HCT116 (cell line): ENCODE results near the gene RHOBTB1.

Experiments
- CEBPB ChIP-seq: IDR thresholded peaks from 2 replicates; pipeline ENCODE4 v1.6.1; 2012; ENCODE audit warnings: low read depth
- CTCF ChIP-seq, 3 experiments: fragments of 200-600 bp in 1 of 3; sonication (generic) in 1 of 3; IDR thresholded peaks in 2 of 3; conservative IDR thresholded peaks in 1 of 3; 2 replicates each; pipeline ENCODE4 v1.5.1; 2012 to 2017; ENCODE audit warnings: low read depth in 2 of 3, low read length in 2 of 3, antibody characterized with exemption in 1 of 3, borderline replicate concordance in 1 of 3, control low read depth in 1 of 3, mild to moderate bottlenecking in 1 of 3, mixed read lengths in 1 of 3, mixed run types in 1 of 3, moderate library complexity in 1 of 3; ENCODE audit not compliant: insufficient read depth in 1 of 3
- EGR1 ChIP-seq: IDR thresholded peaks from 2 replicates; pipeline ENCODE4 v1.6.1; 2012; ENCODE audit warnings: low read depth
- EZH2 ChIP-seq: fragments of 200-600 bp; sonication (generic); IDR thresholded peaks from 2 replicates; pipeline ENCODE4 v1.6.1; 2017; ENCODE audit warnings: antibody characterized with exemption, mixed run types
- JUND ChIP-seq: IDR thresholded peaks from 2 replicates; pipeline ENCODE4 v1.6.1; 2012
- MAX ChIP-seq: IDR thresholded peaks from 2 replicates; pipeline ENCODE4 v1.6.1; 2012
- POLR2A ChIP-seq: IDR thresholded peaks from 2 replicates; pipeline ENCODE4 v1.7.0; 2011; ENCODE audit warnings: borderline replicate concordance; ENCODE audit not compliant: insufficient read depth, insufficient read length; ENCODE audit errors: extremely low read depth
- POLR2AphosphoS5 ChIP-seq: IDR thresholded peaks from 2 replicates; pipeline ENCODE4 v1.6.1; 2011; ENCODE audit warnings: mild to moderate bottlenecking, low read depth, low read length, moderate library complexity
- REST ChIP-seq: IDR thresholded peaks from 2 replicates; pipeline ENCODE4 v1.6.1; 2012; ENCODE audit warnings: low read depth
- SIN3A ChIP-seq: IDR thresholded peaks from 2 replicates; pipeline ENCODE4 v1.6.1; 2012; ENCODE audit warnings: low read depth
- SRF ChIP-seq: IDR thresholded peaks from 2 replicates; pipeline ENCODE4 v1.6.1; 2012; ENCODE audit warnings: low read depth
- ZFX ChIP-seq: fragments of 450-650 bp; IDR thresholded peaks from 2 replicates; pipeline ENCODE4 v1.6.1; 2017
- ZNF274 ChIP-seq: fragments of 200-500 bp; sonication (Bioruptor generic); IDR thresholded peaks from 2 replicates; pipeline ENCODE4 v1.6.1; 2014; ENCODE audit warnings: mild to moderate bottlenecking, low read depth, low read length, inconsistent platforms

GRCh38 chr10:60952067-60952845, 8.3 kb upstream of the RHOBTB1 start:
- TF ChIP-seq CTCF (IDR thresholded peaks at IDR 0.05 in 2 of 3, conservative IDR thresholded peaks at IDR 0.05 in 1 of 3; ENCODE audit: borderline replicate concordance in 1 of 3, insufficient read depth in 1 of 3, low read depth in 2 of 3, low read length in 2 of 3) (no peak), SIN3A (no peak), POLR2AphosphoS5 (no peak), REST (no peak), JUND (no peak), POLR2A (no peak), EZH2 (no peak), EGR1 (no peak), MAX (no peak), ZNF274 (no peak), SRF (no peak), CEBPB (no peak), ZFX (no peak)
